GM18858 (cell line): ENCODE measurements around the gene CLSTN2.

ENCODE experiments used
- ATAC-seq: cut with Tn5 transposase; IDR thresholded peaks from one replicate; pipeline ENCODE4 v1.9.1; 2021; ENCODE audit not compliant: unreplicated experiment

CLSTN2 gene

GRCh38 chr3:140532793-140533330, 597.9 kb downstream of the CLSTN2 start:
- no peak for ATAC-seq

GRCh38 chr3:140536926-140537726, 602.1 kb downstream of the CLSTN2 start:
- no peak for ATAC-seq

GRCh38 chr3:140537727-140538082, 602.7 kb downstream of the CLSTN2 start:
- ATAC-seq, result no peak

- ATAC-seq, result peak; percentile 79
These were observed 605.3 kb downstream of the CLSTN2 start for GRCh38 chr3:140540262-140540661.

GRCh38 chr3:140541975-140542653, 607.1 kb downstream of the CLSTN2 start:
- no peak for ATAC-seq

GRCh38 chr3:140545197-140545596, 610.2 kb downstream of the CLSTN2 start:
- ATAC-seq, result no peak

GRCh38 chr3:140545756-140546155, 610.8 kb downstream of the CLSTN2 start:
- no peak for ATAC-seq

- no peak for ATAC-seq
These were observed 611.7 kb downstream of the CLSTN2 start for GRCh38 chr3:140546649-140547048.

- no peak for ATAC-seq
These were observed 617.4 kb downstream of the CLSTN2 start for GRCh38 chr3:140552403-140552802.

- no peak for ATAC-seq
These were observed 617.9 kb downstream of the CLSTN2 start for GRCh38 chr3:140552898-140553297.

- ATAC-seq, result no peak
These were observed 618.6 kb downstream of the CLSTN2 start for GRCh38 chr3:140553591-140553990.

GRCh38 chr3:140555666-140556065, 620.7 kb downstream of the CLSTN2 start:
- ATAC-seq, result no peak

GRCh38 chr3:140557476-140557875, 622.5 kb downstream of the CLSTN2 start:
- no peak for ATAC-seq

GRCh38 chr3:140559546-140559945, 624.6 kb downstream of the CLSTN2 start:
- ATAC-seq, result no peak

GRCh38 chr3:140563206-140563760, 628.3 kb downstream of the CLSTN2 start:
- no peak for ATAC-seq

- ATAC-seq, result no peak
These were observed 633.1 kb downstream of the CLSTN2 start for GRCh38 chr3:140568131-140568530.

- ATAC-seq, result no peak
These were observed 634.0 kb downstream of the CLSTN2 start for GRCh38 chr3:140568842-140569520.

GRCh38 chr3:140570602-140571001, 635.6 kb downstream of the CLSTN2 start:
- ATAC-seq, result no peak

- no peak for ATAC-seq
These were observed 636.9 kb downstream of the CLSTN2 start for GRCh38 chr3:140571836-140572235.

- ATAC-seq, result no peak
These were observed 637.3 kb downstream of the CLSTN2 start for GRCh38 chr3:140572334-140572733.

GRCh38 chr3:140573011-140573410, 638.0 kb downstream of the CLSTN2 start:
- no peak for ATAC-seq
